MM.1S (cell line): ENCODE results near the gene AGTRAP.

Experiments used
- DNase-seq: peaks from one replicate; pipeline ENCODE4 v3.0.0-alpha.2; 2015
- H2AFZ ChIP-seq: fragments of 300-600 bp; sonication (generic); 2 replicates; pipeline ENCODE4 v1.6.0; 2016; ENCODE audit warnings: antibody characterized with exemption, low read length
- H3F3A ChIP-seq: fragments of 300-600 bp; sonication (generic); 2 replicates; pipeline ENCODE4 v1.6.1; 2016; ENCODE audit warnings: mild to moderate bottlenecking, antibody characterized with exemption, low read length, moderate library complexity, mixed read lengths; ENCODE audit not compliant: insufficient read depth
- H3K27ac ChIP-seq: fragments of 300-600 bp; sonication (generic); 2 replicates; pipeline ENCODE4 v1.5.1; 2016; ENCODE audit warnings: mild to moderate bottlenecking, low read length
- H3K27me3 ChIP-seq: fragments of 300-600 bp; sonication (generic); replicated peaks from 2 replicates; pipeline ENCODE4 v1.6.0; 2016; ENCODE audit warnings: low read length; ENCODE audit not compliant: insufficient read depth
- H3K36me3 ChIP-seq: fragments of 300-600 bp; sonication (generic); replicated peaks from 2 replicates; pipeline ENCODE4 v1.6.1; 2016; ENCODE audit warnings: mild to moderate bottlenecking, low read length, mixed read lengths; ENCODE audit not compliant: insufficient read depth
- H3K4me1 ChIP-seq: fragments of 300-600 bp; sonication (generic); 2 replicates; pipeline ENCODE4 v1.6.1; 2016; ENCODE audit warnings: low read length, mixed read lengths
- H3K4me2 ChIP-seq: fragments of 300-600 bp; sonication (generic); 2 replicates; pipeline ENCODE4 v1.6.0; 2016; ENCODE audit warnings: low read depth, low read length
- H3K4me3 ChIP-seq: fragments of 300-600 bp; sonication (generic); 2 replicates; pipeline ENCODE4 v1.5.1; 2016; ENCODE audit warnings: low read length, mixed read lengths
- H3K79me2 ChIP-seq: fragments of 300-600 bp; sonication (generic); 2 replicates; pipeline ENCODE4 v1.6.1; 2016; ENCODE audit warnings: mixed run types, low read length, mixed read lengths
- H3K9ac ChIP-seq: fragments of 300-600 bp; sonication (generic); 2 replicates; pipeline ENCODE4 v1.6.1; 2016; ENCODE audit warnings: low read length, mixed read lengths
- H3K9me2 ChIP-seq: fragments of 300-600 bp; sonication (generic); replicated peaks from 2 replicates; pipeline ENCODE4 v1.6.1; 2016; ENCODE audit warnings: mild to moderate bottlenecking, low read length, mixed read lengths; ENCODE audit not compliant: insufficient read depth
- H3K9me3 ChIP-seq: fragments of 300-600 bp; sonication (generic); replicated peaks from 2 replicates; pipeline ENCODE4 v1.6.1; 2016; ENCODE audit warnings: mild to moderate bottlenecking, low read length, mixed read lengths; ENCODE audit not compliant: insufficient read depth
- H4K20me1 ChIP-seq: fragments of 300-600 bp; sonication (generic); 2 replicates; pipeline ENCODE4 v1.6.1; 2016; ENCODE audit warnings: mild to moderate bottlenecking, low read length, moderate library complexity, mixed read lengths; ENCODE audit not compliant: insufficient read depth
- EZH2 ChIP-seq: fragments of 300-600 bp; sonication (generic); optimal IDR thresholded peaks from 2 replicates; pipeline ENCODE3; 2017; ENCODE audit warnings: low read depth, mild to moderate bottlenecking, antibody characterized with exemption, low read length, mixed read lengths
- EZH2phosphoT487 ChIP-seq: fragments of 300-600 bp; sonication (generic); IDR thresholded peaks from 2 replicates; pipeline ENCODE4 v1.6.1; 2018; ENCODE audit warnings: antibody characterized with exemption, low read length
- TF ChIP-seq, protein P1 (sequence below): fragments of 300-600 bp; sonication (generic); IDR thresholded peaks from 2 replicates; pipeline ENCODE4 v1.5.1; 2016; ENCODE audit warnings: antibody characterized with exemption, low read length, mixed read lengths

AGTRAP gene

DNA sequence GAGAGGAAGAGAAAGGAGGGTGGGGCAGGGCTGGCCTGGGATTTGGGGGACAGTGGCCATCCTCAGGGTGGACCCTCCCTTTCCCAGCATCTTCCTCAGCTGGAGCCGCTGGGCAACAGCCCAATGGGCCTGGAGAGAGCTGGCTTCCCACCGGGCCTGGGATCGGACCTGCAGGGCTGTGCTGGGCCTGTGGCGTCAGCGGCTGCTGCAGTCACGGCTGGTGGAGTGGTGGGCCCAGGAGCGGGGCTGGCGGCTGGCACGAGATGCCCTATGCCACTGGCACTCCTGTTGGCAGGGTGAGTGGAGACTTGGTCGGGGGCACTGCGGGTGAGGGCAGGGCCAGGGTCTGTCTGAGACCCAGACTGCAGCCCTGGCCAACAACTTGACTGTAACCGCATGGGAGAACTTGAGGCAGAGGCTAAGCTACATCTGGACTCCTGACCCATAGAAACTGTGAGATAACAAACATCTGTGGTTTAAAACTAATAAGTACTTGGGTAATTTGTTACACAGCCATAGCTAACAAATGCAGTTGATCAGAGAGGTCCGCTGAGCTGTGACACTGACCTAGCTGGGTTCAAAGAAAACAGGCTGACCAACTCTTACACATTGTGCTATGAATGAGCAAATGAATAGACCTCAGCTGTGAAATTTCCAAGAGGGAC lies 43.9 kb downstream of the AGTRAP start:
- no peak overlapping the region for H2AFZ ChIP-seq
- H3K4me3 ChIP-seq: no peak overlapping the region
- H3K27me3 ChIP-seq: 0 out of 2 replicates have a peak, but pooled peaks cover 2% of the 10 kb centered on the region
- no peaks in the 10 kb centered on the region for H3K79me2 ChIP-seq
- H3K4me2 ChIP-seq: no peak overlapping the region
- DNase-seq: no peak
- peaks cover 15% of the 10 kb centered on the region for H3F3A ChIP-seq
- peaks cover 14% of the 10 kb centered on the region for H3K4me1 ChIP-seq
- H3K27ac ChIP-seq: no peak overlapping the region
- no peaks in the 10 kb centered on the region for H4K20me1 ChIP-seq
- H3K36me3 ChIP-seq: no peaks in the 10 kb centered on the region
- no peak overlapping the region for H3K9ac ChIP-seq
- H3K9me3 ChIP-seq: no peaks in the 10 kb centered on the region
- H3K9me2 ChIP-seq: no peaks in the 10 kb centered on the region
- TF ChIP-seq EZH2phosphoT487: no peak
- TF ChIP-seq, protein P1, sequence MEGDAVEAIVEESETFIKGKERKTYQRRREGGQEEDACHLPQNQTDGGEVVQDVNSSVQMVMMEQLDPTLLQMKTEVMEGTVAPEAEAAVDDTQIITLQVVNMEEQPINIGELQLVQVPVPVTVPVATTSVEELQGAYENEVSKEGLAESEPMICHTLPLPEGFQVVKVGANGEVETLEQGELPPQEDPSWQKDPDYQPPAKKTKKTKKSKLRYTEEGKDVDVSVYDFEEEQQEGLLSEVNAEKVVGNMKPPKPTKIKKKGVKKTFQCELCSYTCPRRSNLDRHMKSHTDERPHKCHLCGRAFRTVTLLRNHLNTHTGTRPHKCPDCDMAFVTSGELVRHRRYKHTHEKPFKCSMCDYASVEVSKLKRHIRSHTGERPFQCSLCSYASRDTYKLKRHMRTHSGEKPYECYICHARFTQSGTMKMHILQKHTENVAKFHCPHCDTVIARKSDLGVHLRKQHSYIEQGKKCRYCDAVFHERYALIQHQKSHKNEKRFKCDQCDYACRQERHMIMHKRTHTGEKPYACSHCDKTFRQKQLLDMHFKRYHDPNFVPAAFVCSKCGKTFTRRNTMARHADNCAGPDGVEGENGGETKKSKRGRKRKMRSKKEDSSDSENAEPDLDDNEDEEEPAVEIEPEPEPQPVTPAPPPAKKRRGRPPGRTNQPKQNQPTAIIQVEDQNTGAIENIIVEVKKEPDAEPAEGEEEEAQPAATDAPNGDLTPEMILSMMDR: no peak
- TF ChIP-seq EZH2: no peak

DNA sequence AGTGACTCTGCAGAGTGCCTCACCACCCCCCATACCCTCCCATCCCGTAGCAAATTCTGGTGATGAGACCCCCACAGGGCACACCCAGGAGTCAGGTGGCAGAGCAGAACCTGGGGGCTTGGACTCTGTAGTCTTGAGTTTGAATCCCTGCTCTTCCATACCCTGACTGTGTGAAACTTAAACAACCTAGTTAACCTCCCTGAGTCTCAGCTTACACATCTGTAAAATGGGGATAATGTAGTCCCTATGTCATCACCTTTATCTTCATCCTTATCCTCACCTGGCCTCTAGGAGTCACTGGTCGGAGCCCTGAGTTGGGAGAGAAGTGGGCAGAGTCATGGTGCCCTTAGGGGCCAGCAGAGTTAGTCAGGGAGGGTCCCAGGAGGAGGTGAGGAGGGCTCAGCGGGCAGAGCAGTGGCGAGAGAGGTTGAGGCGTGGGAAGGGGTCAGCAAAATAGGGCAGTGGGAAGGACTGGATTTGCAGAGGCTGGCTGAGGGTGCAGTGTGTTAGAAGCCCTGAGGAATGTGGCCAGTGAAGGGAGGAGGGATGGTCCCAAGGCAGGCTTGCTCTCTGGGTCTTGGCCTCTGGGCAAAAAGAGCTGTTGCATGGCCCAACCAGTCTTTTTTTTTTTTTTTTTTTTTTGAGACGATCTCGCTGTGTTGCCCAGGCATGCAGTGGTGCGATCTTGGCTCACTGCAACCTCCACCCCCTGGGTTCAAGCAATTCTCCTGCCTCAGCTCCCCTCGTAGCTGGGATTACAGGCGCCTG lies 44.6 kb downstream of the AGTRAP start:
- no peaks in the 10 kb centered on the region for H4K20me1 ChIP-seq
- DNase-seq: no peak
- no peaks in the 10 kb centered on the region for H3K79me2 ChIP-seq
- TF ChIP-seq EZH2phosphoT487 (no peak), EZH2 (no peak)
- TF ChIP-seq, protein P1: no peak
- H2AFZ ChIP-seq: no peak overlapping the region
- no peak overlapping the region for H3K27ac ChIP-seq
- peaks cover 17% of the 10 kb centered on the region for H3F3A ChIP-seq
- H3K27me3 ChIP-seq: 0 out of 2 replicates have a peak, but pooled peaks cover 2% of the 10 kb centered on the region
- H3K9ac ChIP-seq: no peak overlapping the region
- peaks cover 15% of the 10 kb centered on the region for H3K4me1 ChIP-seq
- no peaks in the 10 kb centered on the region for H3K9me3 ChIP-seq
- no peak overlapping the region for H3K4me3 ChIP-seq
- no peaks in the 10 kb centered on the region for H3K36me3 ChIP-seq
- H3K9me2 ChIP-seq: no peaks in the 10 kb centered on the region
- H3K4me2 ChIP-seq: no peak overlapping the region

DNA sequence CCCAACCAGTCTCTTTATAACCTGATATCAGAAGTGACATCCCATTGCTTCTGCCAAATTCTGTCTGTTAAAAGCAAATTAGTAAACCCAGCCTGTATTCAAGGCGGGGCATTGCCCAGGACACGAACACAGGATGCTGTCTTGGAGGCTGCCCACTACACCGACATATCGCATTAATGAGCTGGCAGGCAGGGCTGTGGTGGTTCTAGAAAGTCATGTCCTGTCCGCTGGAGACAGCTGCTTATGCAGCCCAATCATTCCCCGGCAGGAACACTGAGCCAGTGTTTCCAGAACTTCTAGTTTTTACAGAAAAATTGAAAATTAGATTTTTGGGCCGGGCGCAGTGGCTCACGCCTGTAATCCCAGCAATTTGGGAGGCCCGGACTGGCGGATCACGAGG lies 45.4 kb downstream of the AGTRAP start:
- Histone ChIP-seq H3K4me3 (no peak overlapping the region), H4K20me1 (no peaks in the 10 kb centered on the region), H3K9me2 (no peaks in the 10 kb centered on the region), H3K79me2 (no peaks in the 10 kb centered on the region), H3F3A (peaks cover 17% of the 10 kb centered on the region), H3K36me3 (no peaks in the 10 kb centered on the region), H3K27ac (no peak overlapping the region), H3K4me2 (no peak overlapping the region), H3K9me3 (no peaks in the 10 kb centered on the region), H3K4me1 (peaks cover 15% of the 10 kb centered on the region), H2AFZ (no peak overlapping the region), H3K9ac (no peak overlapping the region), H3K27me3 (0 out of 2 replicates have a peak, but pooled peaks cover 2% of the 10 kb centered on the region)
- DNase-seq: no peak
- TF ChIP-seq EZH2phosphoT487 (no peak), EZH2 (no peak)
- TF ChIP-seq, protein P1: no peak
